HG02840 (cell line): ENCODE results near the gene CACNG4.

Experiments used
- ATAC-seq: cut with Tn5 transposase; IDR thresholded peaks from one replicate; pipeline ENCODE4 v1.9.1; 2021; ENCODE audit warnings: mild to moderate bottlenecking, moderate library complexity, moderate number of reproducible peaks; ENCODE audit not compliant: unreplicated experiment, low FRiP score

Gene CACNG4

DNA sequence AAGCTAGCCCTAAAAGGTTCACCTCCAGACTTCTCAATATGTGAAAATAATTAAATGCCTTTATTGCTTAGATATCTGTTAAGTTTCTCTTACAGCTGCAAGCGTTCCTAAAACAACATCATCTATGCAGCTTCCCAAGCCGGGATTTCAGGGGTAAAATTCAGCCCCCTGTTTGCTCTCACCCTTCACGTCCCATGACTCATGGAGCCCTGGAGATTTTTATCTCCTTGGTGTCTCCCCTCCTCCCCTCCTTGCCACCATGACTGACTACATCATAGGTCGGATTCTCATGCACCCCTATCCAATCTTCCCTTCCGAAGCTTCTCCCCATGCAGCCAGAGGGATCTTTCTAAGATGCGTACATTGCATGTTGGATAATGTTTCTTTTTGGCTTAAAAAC is 21.0 kb upstream of the CACNG4 start:
- no peak for ATAC-seq

- ATAC-seq = no peak
Measured at GRCh38 chr17:66944351-66945146, 20.0 kb upstream of the CACNG4 start.

DNA sequence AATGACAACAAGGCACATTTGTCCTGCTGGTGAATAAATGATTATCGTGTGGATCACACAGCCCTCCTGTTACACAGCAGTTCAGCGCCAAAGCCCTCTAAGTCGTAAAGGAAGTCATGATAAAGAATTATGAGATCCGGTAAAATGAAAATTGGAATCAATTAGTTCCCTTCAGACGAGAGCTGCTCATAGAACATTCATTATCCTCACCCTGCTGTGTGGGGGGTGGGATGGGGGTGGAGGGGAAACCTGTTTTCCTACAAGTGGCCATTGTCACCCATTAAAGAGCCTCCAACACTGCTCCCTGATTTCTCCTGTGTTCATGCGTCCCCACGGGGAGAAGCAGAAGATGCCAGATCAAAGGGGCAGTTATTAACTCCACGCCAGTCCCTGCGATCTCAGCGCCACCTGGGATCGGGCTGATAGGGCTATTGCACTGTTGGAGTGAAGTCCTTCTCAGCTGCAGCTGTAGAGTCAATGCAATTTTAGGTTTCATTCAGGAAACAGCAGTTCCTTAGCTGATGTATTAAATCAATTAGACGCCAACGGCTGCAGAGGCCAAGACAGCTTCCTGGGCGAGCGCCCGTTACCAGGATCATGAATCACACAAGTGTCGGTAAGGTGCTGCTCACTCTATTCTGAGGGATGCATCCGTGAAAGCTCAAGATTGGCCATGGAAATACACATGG is 19.2 kb upstream of the CACNG4 start:
- no peak for ATAC-seq

DNA sequence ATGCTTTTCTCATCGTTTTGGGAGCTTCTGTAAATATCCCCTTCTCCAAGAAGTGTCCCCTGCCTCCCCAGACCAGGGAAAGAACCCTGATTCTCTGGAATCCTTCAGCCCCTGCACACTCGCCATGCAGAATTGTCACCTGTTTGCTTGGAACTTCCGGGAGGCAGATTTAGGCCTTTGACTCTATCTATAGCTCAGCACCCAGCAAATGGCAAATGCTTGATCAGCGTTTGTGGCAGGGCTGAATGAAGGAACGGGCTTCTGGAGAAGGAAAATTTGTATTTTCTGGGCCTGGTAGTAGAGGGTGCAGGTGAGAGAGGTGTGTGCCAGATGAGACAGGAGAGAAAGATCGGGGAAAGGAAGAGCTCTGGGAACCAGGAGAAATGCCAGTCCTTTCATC is 18.3 kb upstream of the CACNG4 start:
- no peak for ATAC-seq

DNA sequence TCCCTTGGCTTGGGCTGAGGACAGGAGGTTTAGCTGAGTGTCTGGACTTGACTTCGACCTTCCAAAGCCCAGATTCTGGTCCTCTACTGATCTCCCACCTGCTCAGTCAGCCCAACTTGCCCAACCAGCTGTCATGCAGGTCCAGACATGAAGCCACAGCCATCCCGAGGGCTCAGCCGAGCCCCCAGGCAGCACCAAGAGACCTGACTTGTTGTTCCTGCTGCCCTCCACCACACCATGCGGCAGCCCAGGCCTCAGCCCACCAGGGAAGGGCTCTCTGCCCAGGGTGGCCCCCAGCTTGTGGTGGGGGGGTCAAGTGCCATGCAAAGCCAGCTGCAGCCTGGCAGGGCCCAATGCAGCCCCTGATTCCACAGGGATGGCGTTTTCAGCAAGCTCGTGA is 17.2 kb upstream of the CACNG4 start:
- ATAC-seq = no peak

DNA sequence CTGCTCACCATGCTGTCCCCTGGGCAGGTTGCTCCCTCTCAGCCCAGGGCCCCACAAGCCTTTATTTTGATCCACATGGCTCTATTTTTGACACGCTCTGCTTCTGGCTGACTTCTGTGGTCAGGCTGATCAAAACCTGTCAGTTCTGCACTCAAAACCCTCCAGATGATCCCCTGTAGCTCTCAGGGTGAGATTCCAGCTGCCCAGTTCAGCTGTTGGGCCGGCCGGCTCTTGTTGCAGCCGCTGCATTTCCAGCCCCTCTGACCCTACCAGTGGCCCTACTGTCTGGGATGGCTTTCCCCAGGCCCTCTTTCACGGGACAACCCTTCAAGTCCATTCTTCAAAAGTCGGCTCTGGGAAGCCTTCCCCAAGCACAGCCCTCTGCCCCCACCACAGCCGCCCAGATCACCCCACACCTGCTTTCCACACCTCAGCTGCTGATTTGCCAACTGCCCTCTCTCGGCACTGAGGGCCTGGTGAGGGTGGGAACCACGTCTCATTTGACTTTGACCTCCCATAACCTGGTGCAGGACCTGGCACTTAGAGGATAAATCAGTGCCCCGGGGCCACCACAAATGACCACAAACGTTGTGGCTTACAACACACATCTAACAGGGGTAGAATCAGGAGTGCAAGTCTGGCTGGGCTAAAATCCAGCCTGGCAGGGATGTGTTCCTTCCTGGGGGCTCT is 16.3 kb upstream of the CACNG4 start:
- ATAC-seq = no peak

GRCh38 chr17:66949501-66949900 is 15.0 kb upstream of the CACNG4 start:
- no peak for ATAC-seq

DNA sequence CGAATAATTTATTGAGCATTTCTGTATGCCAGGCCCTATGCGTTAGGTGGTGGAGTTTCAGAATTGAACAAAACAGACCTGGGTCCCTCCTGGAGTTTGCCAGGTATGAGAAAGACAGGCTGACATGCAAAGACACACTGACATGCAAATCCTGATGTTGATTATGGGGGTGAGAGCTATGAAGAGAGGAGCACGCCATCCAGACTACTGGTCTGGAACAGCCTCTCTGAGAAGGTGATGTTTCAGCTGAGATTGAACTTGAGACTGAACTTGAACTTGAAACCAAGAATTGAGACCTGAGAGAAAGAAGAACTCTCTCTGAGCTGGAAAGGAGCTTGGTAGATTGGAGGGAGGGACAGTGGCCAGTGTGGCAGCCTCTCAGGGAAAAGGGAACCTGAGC is 14.2 kb upstream of the CACNG4 start:
- ATAC-seq = no peak

DNA sequence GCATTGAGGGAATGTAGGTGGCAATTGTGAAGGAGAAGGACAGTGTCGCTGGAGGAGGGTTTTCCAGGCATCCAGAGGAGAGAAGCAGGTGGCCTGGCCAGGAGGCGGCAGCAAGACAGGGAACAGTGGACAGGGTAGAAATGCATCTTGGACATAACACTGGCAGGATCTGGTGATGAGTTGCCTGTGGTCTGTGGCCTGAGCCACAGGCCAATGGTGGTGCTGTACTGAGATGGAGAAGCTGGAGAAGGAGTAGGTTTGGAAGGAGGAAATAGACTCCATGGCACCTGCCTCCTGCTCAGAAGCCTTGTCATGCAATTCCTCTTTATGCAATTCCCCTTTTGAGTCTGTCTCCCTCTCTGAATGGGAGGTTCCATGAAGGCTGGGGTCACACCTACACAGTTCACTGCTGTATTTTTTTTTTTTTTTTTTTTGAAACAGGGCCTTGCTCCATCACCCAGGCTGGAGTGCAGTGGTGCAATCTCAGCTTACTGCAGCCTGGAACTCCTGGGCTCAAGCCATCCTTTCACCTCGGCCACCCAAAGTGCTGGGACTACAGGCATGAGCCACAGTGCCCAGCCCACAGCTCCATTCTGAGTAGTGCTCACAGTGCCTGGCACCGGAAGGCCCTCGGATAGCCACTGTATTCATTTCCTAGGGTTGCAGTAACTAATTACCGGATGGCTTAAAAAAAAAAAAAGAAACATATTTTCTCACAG is 13.5 kb upstream of the CACNG4 start:
- no peak for ATAC-seq

DNA sequence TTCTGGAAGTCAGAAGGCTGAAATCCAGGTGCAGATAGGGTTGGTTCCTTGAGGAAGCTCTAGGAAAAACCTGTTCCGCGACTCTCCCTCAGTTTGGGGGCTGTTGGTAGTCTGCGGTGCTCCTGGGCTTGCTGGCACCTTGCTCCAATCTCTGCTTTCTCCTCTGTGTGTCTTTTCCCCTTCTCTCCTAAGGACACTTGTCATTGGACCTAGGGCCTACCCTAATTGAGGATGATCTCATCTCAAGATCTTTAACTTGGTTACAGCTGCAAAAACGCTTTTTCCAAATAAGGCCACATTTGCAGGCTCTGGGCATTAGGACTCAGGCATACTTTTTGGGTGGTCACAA is 12.9 kb upstream of the CACNG4 start:
- no peak for ATAC-seq

DNA sequence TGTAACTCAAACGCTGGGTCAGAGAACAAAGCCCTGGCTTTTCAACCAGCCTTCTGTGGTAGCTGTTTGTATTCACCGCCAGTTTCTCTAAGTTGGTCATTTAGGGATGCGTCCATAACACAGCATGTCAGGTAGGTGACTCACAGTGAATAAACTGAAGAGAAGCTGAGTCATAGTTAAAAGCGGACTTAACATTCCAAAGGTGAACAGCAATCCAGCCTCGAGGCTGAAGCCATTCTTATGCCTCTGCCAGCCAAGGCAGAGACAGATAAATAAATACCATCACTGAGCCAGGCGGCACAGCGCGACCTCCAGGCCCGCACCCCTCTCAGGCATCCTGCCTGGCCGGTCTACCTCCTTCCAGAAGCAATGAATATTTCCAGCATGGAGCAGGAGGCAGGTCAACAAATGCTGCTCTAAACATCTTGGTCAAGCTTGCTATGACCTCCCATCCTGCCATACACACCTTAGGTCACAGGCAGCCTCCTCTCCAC is 12.4 kb upstream of the CACNG4 start:
- ATAC-seq = no peak

- no peak for ATAC-seq
Measured at GRCh38 chr17:66952681-66953629, 11.6 kb upstream of the CACNG4 start.

GRCh38 chr17:66953630-66954020 is 10.9 kb upstream of the CACNG4 start:
- ATAC-seq = no peak

DNA sequence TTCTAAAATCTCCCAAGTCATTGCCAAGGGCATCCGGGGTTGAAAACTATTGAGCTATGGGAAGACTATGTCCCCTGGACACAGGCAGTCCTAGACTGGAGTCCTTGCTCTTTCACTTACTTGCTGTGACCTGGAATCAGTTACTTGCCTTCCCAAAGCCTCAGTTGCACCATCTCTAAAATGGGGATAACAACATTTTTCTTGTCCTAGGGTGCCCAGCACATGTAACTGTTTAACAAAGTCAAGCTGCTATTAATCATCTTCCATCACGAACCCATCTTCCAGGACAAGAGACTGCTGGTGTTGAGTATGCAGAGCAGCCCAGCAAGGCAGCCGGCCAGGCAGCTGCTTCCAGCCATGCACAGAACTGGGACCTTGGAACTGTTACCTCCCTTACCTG is 9.9 kb upstream of the CACNG4 start:
- no peak for ATAC-seq

GRCh38 chr17:66955821-66956220 is 8.7 kb upstream of the CACNG4 start:
- no peak for ATAC-seq

- no peak for ATAC-seq
Measured at GRCh38 chr17:66956941-66957340, 7.6 kb upstream of the CACNG4 start.

DNA sequence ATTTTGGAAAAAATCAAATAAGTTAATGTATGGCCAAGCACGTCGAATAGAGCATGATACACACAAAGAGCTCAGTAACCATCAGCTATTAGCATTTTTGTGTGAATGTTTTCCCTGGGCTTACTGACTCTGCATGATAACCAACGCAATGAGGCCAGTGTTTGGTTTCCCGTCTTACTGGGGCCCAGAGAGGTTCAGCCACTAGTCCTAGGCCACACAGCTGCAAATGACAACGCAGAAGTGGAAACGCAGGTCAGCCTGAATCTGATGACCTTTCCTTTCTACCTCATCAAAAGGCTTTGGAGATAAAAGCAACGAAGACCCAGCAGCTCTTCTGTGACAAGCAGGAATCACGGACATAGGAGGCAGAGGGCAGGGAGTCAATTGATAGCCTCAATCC is 7.2 kb upstream of the CACNG4 start:
- ATAC-seq = no peak

DNA sequence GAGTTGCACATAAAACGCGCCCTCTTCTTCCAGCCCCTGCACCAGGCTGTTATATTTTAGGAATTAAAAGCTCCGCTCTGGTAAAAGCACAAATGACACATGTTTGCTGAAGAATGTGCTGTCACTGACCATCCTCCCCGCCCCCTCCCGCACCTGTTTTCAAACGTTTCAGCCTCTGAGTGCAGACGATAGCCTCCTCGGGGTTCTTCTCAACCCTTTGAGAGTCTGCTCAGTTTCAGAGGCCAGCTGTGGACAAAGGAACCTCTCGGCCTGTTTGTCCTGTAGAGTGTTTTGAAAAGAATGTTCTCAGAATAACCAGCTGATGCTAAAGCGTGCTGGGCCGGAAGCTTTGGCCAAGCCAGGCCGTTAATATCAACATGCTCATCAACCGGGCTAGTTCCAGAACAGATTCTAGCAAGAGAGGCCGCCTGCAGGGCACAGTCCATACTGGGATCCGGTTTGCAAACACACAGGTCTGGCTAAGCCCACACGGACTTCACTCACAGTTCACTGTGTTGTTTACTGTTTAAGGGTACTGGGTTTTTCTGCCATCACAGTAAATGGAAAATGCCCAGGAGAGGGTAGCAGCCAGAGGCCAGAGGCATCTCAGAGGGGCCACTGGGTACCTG is 6.4 kb upstream of the CACNG4 start:
- no peak for ATAC-seq

DNA sequence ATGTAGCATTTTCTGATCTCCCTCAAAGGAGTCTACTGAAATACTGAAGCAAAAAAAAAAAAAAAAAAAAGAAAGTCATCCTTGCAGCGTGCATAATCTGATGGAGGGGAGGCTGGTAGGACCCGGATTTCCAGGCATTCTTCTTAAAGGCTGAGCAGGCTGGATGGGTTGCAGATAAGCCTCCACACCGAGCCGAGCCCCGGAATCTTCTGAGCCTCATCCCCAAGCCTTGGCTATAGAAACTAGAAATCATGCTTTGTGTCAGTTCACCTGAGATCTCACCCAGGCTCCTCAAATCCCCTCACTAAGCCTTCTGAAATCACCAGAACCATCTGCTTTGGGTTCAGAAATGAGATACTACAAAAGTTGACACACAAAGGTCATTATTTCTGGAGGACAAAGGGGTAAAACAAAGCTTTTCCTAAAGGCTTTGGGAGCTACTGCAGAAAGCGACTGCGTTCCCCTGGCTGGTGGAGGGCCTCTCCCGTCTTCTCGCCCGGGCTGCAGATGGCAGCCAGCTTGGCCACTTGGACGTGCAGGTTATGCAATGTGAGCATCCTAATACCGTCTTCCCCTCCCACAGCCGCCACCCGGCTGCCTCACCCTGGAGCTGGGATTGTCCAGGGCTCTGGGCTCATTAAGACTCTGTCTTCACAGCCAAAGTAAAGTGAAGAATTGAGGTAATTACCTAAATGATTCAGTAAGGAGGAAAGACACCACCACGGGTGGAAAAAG is 4.7 kb upstream of the CACNG4 start:
- ATAC-seq = no peak
